NCI-H345 (cell line): ENCODE data around the gene ANP32A.

Experiments used
- DNase-seq: peaks from one replicate; lab custom pipeline; 2025; lab: John Stamatoyannopoulos, UW

ANP32A gene

GRCh38 chr15:68819495-68820294 lies 1.0 kb downstream of the ANP32A start:
- peak; percentile 54 for DNase-seq

DNA sequence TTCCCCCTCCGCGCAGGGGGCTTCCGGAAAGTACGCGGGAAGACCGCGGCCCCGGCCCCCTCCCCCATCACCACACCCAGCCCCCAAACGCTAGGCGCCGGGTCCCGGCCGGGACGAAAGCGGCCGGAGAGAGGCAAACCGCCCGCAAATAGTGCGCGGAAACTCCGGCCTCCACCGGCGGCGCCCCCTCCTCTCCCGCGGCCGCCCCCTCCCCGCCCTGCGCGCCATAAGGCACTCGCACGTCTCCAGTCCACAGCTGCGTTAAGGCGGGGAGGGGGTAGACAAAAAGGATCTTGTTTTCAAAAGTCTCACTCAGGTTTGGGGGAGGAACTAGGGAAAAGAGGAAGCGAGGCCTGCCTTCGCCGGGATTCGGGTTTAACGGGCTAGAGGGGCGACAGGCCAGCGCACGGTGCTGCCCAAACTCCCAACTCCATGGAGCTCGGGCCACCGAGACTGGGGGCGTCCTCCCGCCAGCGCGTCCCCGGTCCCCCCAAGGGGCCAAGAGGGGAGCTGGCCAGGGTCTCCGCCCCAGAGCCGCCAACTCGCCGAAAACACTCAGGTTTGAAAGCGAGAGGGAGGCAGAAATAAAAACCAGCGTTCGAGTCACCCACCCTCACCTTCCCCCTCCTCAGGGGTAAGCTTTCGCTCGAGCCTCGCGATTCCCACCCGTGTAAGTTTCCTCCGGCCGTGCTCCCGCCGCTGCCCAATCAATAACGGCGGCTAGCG lies 1.8 kb downstream of the ANP32A start:
- peak; percentile 24 for DNase-seq

DNA sequence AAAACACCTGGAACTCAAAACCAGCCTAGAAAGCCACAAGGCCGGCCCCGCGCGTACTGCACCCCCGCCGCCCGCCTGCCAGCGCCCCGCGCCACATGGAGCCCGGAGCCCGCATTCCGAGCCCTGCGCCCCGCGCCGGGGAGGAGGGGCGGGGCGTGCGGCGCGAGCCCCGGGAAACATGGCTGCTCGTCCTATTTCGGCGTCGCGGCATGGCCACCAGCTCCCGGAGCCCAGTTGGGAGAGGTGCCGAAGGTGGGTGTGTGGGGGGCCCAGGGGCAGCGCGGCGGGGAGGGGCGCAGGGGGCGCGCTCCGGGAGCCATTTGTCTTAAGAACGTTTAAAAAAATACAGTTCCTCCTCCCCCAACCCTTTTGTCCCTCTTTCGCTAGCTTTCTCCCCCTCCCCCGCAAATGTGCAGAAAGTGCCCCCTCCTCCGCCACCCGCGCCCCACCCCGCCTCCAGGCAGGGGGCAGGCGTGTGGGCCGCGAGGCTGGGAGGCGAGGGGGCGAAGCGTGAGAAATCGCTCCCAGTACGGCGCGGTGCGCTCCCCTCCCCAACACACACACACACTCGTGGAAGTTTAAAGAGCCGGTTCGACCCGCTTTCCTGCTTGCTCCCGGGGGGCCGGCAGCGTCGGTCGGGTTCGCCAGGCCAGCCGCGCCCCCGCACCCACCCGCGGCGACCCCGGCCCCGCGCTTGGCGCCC lies 2.5 kb downstream of the ANP32A start:
- peak; percentile 73 for DNase-seq

DNA sequence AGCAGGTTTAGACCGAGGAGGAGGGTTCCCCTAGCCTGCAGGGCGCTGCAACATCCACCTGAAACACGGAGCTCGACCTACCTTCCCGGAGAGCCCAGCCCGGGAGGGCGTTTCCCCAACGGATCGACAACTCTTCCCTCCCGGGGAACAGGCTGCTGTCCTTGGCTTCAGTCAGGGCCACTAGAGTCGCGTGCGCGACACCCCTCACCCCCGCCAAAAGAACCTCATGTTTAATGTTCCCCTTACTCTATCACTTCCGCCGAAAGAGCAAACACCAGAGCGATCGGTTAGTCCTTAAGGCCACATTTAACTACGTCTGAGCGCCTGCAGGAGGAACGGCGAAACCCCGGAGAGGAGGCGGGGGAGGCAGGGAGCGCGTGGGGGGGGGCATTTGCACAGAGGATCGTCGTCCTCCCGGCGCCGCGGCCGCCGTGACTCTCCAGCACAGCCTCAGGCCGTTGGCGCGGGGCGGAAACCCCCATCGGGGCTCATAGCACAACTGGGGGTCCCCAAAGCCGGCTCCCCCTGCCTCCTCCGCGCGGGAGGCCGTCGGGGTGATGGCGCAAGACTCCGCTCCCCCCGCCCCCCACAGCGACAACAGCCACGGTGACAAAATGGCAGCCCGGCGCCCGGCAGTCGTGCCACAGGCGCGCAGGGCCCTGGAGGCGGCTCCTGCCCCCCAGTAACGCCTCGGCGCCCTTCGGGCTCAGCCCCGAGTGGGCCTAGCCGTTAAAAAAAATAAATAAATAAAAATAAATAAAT lies 3.2 kb downstream of the ANP32A start:
- peak; percentile 67 for DNase-seq

DNA sequence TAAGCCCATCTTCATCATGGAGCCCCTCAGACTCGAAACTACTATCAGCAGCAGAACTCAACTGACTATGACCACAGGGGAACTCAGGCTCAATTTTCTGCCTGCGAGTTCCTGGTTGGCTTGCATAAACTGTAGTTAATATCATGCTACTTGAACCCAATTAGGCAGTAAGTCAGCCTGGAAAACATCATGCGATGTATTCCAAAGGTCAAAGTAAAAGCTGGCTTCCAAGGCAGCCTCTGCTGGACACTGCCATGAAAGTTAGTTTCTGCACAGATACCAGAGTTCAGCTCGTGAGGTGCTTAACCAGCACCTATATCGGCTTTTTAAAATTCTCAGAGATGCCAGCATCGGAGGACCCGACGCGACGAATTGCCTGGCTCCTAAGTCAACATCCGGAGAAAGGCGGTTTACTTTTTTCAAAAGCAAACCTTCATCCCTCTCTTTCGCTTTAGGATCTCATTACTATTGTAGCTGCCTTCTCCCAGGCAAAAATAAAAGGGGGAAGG lies 3.8 kb downstream of the ANP32A start:
- DNase-seq, result no peak

DNA sequence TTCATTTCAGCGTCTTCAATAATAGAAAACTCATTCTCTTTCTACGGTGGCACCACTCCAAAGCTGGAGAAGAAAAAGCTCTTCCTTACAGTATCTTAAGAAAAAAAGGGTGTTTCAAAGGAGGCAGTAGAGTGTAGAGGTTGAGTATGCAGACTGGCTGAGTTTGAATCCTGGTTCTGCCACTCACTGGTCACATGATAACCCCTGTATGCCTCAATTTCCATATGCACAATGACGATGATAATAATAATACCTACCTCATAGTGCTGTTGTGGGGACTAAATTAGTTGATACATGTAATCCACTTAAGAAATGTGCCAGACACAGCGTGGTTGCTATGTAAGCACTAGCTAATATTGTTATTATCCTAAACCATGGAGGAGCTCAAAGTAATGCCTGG lies 4.5 kb downstream of the ANP32A start:
- DNase-seq, result no peak

GRCh38 chr15:68815598-68815997 lies 5.1 kb downstream of the ANP32A start:
- no peak for DNase-seq

DNA sequence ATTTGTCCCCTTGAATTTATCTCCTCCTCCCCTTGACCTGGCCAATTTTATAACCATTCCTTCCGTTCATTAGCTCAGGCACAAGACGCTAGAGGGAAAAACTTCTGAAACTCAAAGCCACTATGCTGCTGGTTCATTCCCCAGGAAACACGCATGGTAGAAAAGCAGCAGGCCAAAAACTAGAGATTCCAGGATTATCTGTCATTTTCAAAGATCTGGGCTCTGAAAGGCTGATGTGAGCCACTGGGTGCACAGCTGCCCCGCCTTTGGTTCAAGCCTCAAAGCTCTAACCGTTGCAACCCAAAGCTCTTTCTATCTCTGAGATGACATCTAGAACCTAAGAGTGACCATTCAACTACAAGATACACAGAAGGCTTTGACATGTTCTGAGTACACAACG lies 6.1 kb downstream of the ANP32A start:
- no peak for DNase-seq

- DNase-seq, result no peak
Observed at GRCh38 chr15:68812597-68813431, 7.9 kb downstream of the ANP32A start.

- no peak for DNase-seq
Observed at GRCh38 chr15:68812069-68812468, 8.6 kb downstream of the ANP32A start.

- DNase-seq, result no peak
Observed at GRCh38 chr15:68809517-68809916, 11.2 kb downstream of the ANP32A start.

DNA sequence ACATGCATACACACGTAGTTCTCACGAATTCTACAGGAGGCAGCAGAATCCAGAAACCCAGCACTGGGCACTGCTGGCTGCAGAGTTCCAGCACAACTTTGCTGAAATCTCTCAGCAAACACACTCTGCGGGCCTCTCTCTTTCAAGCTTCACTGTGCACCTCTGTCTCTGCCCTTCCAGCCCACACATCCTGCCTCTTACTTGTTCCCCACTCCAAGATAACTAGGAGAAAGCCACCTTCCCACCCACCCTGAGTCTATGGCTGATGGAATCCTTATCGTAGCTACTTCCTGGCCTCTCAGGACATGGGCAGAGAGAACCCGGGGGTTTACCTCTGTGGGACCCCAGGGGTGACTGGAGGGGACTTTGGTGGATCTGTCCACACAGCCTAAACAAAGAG lies 11.9 kb downstream of the ANP32A start:
- DNase-seq, result no peak

DNA sequence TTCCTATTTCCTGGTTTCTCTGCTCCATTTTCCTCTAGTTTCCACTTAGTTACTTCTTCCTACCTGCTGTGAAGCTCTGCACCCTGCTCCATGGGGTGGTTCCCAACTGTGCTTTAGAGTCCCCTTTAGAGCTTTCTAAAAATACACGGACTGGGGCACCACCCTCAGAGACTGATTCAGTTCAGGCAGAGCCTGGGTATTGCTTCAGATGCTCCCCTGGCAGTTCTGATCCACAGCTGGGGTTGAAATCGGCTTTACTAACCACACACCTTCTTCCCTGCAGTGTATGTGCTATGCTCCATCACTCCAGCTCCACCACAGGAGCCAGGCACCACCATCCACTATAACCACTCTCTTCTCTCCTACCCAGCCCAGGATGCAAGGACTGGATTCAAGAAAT lies 12.6 kb downstream of the ANP32A start:
- no peak for DNase-seq

- DNase-seq, result no peak
Observed at GRCh38 chr15:68807249-68807648, 13.4 kb downstream of the ANP32A start.

GRCh38 chr15:68806220-68807060 lies 14.3 kb downstream of the ANP32A start:
- DNase-seq, result no peak

DNA sequence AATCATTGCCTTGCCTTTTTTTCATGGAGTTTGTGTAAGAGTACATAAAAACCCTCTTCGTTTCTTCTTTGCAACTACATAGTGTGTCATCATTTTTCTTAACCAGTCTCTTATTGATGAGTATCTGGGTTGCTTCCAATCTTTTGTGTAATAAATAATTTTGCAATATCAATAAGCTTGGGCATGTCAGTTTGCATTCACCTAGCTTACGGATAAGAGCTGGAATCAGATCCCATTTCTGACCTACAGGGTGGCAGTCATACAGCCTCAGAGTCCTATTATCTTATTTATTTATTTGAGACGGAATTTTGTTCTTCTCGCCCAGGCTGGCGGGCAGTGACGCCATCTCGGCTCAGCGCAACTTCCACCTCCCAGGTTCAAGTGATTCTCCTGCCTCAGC lies 18.3 kb downstream of the ANP32A start:
- no peak for DNase-seq

DNA sequence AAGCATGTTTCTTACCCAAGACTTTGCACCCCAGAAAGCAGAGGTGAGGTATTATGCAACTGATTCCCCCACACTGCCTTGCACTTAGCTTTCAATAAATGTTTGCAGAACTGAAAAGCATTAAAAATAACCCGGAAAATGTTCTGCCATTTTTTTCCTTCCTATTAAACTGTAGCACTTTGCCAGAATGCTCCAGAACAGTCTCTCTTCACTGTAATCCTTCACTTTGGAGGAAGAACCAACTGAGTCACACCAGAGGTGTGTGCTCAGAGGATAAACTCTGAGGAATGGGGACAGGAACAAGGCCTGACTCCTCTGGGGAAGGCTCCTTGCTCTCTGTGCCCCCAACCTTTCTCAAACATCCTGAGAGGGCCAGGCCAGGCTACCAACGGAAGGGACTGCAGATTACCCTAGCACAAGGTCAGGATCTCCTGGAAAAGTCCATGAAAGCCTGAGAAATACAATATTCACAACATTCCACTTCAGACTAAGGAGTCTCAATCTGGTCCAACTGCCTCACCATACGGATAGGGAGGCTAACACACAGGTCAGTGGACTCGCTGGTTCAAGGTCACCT lies 19.0 kb downstream of the ANP32A start:
- DNase-seq, result no peak

DNA sequence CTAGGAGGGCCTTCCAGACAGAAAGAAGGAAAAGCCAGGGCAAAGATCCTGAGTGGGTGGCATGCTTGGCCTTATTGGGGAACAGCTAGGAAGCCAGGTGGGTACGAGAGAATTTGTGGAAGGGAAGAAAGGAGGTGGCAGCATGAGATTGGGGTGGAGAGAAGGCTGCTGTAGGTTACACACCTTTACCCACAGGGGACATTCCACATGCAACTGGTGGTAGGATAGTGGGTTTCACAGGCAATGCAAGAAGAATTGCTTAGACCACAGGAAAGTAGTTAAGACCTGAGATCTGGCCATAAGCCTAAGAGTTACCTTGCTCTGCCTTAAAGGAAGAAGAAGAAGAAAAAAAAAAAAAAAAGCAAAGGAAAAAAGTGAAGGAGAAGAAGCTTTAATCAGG lies 19.8 kb downstream of the ANP32A start:
- no peak for DNase-seq

- no peak for DNase-seq
Observed at GRCh38 chr15:68798346-68799094, 22.2 kb downstream of the ANP32A start.
